ENCODE data around the gene TRIM59. TPM values are rescaled to one million over a fixed set of nuclear protein-coding genes. Genes with fewer than 3 reads are reported as not detected.

TRIM59 gene
- total and polyA plus RNA-seq, 10 of the 15 experiments (the other 5 are each of a cell fraction or from before 2014, with no cell fraction given), result 14.4 to 105 (median 33.3) TPM

- FAIRE-seq (no peak), ATAC-seq (no peak)
- TF ChIP-seq ATF2 (IDR thresholded peaks at IDR 0.05; ENCODE audit: low read length) (no peak), ZBTB40 (IDR thresholded peaks at IDR 0.05; ENCODE audit: borderline replicate concordance) (no peak), WRNIP1 (IDR thresholded peaks at IDR 0.05; ENCODE audit: borderline replicate concordance, low read depth, low read length) (no peak), PAX8 (IDR thresholded peaks at IDR 0.05) (no peak), CREB1 (IDR thresholded peaks at IDR 0.05; ENCODE audit: low read depth) (no peak), ZBED1 (IDR thresholded peaks at IDR 0.05; ENCODE audit: borderline replicate concordance) (no peak), ZNF687 (IDR thresholded peaks at IDR 0.05) (no peak), RELB (IDR thresholded peaks at IDR 0.05; ENCODE audit: low read depth) (no peak), POLR2A (IDR thresholded peaks at IDR 0.05; ENCODE audit: low read depth, low read length) (no peak), NRF1 (conservative IDR thresholded peaks at IDR 0.05; ENCODE audit: low read depth, low read length) (no peak), ETV6 (conservative IDR thresholded peaks at IDR 0.05 in 1 of 2, IDR thresholded peaks at IDR 0.05 in 1 of 2; ENCODE audit: borderline replicate concordance in 1 of 2, low read depth in 1 of 2) (no peak), IKZF2 (IDR thresholded peaks at IDR 0.05) (no peak), POLR2AphosphoS5 (IDR thresholded peaks at IDR 0.05; ENCODE audit: low read length) (no peak)
Measured at GRCh38 chr3:160475884-160476283, 26.3 kb upstream of the TRIM59 start.

More at GRCh38 chr3:160475884-160476283, 26.3 kb upstream of the TRIM59 start:
- no peaks in the 10 kb centered on the region; the same call in 1 of the 2 replicates for H3K4me1 ChIP-seq (ENCODE audit: control insufficient read depth, insufficient read depth, low read length)
- H3K9me3 ChIP-seq (replicated peaks; ENCODE audit: control insufficient read depth, insufficient read depth, low read length), result peaks cover 4% of the 10 kb centered on the region; the same call in 2 of the 3 replicates
- ChIA-PET CTCF (no interaction called here), POLR2A (no interaction called here), RAD21 (ENCODE audit: unreplicated experiment) (no interaction called here), SMC1A (ENCODE audit: uncharacterized antibody, unreplicated experiment) (no interaction called here)
- 89% methylated on average over 1 of the region's 2 CpGs for WGBS (ENCODE audit: insufficient coverage, insufficient replicate concordance, low lambda C conversion rate, missing lambda C conversion rate)
- in situ Hi-C loops (cut with MboI) (no loop called here), intact Hi-C loops (cut with micrococcal nuclease; ENCODE audit: unreplicated experiment) (no loop called here)
- no peak for DNase-seq (ENCODE audit: low read depth, low spot score)
- H3K4me2 ChIP-seq (ENCODE audit: control insufficient read depth, insufficient read depth), result no peak overlapping the region
- no peak overlapping the region for H3K27ac ChIP-seq (ENCODE audit: control insufficient read depth, insufficient read depth)
- BruUV-seq (replicated peaks), result no TSS peak
- no peaks in the 10 kb centered on the region for H3K79me2 ChIP-seq (ENCODE audit: control insufficient read depth, insufficient read depth, low read length)
- no peaks in the 10 kb centered on the region for H3K36me3 ChIP-seq (ENCODE audit: control insufficient read depth in 2 of 2, insufficient read depth in 2 of 2, low read length in 1 of 2)
- no peak overlapping the region for H3K9ac ChIP-seq (ENCODE audit: control insufficient read depth, insufficient read depth, low read length)
- no peaks in the 10 kb centered on the region for H3K27me3 ChIP-seq (replicated peaks in 1 of 2; ENCODE audit: control insufficient read depth in 2 of 2, insufficient read depth in 2 of 2, low read length in 1 of 2)
- no peaks in the 10 kb centered on the region for H4K20me1 ChIP-seq (ENCODE audit: control insufficient read depth, insufficient read depth)
- no peak overlapping the region for H2AFZ ChIP-seq (ENCODE audit: control insufficient read depth, low read depth, low read length)
- no peak overlapping the region for H3K4me3 ChIP-seq
